OCI-LY7 (cell line): ENCODE data around the gene CACNA1D.

Experiments used
- CTCF ChIP-seq: fragments of 200-600 bp; sonication (generic); conservative IDR thresholded peaks from 2 replicates; pipeline ENCODE4 v1.5.1; 2014; ENCODE audit warnings: mild to moderate bottlenecking, antibody characterized with exemption, low read length, moderate library complexity, mixed read lengths
- EZH2phosphoT487 ChIP-seq: fragments of 200-600 bp; sonication (generic); IDR thresholded peaks from 2 replicates; pipeline ENCODE4 v1.6.1; 2018; ENCODE audit warnings: low read depth, borderline replicate concordance, mild to moderate bottlenecking, mixed run types, antibody characterized with exemption, low read length, moderate library complexity, mixed read lengths

- TF ChIP-seq CTCF (no peak), EZH2phosphoT487 (no peak)
Observed at GRCh38 chr3:53593611-53594010, 99.2 kb downstream of the CACNA1D start.
